WTC11 (cell line): ENCODE results near the gene ABHD10. TPM values are rescaled to one million over a fixed set of nuclear protein-coding genes. Genes with fewer than 3 reads are reported as not detected.

ENCODE experiments used
- ATAC-seq: fragments of 200-7000 bp; cut with Tn5 transposase; 2 replicates; pipeline ENCODE4 v1.10.0; 2021; ENCODE audit warnings: mild to moderate bottlenecking, moderate library complexity
- CTCF ChIA-PET: fragments of 300-600 bp; sonication (Branson Sonifier 250); formaldehyde crosslinking; loops from one replicate; lab custom pipeline; 2021; ENCODE audit warnings: antibody characterized with exemption; lab: Charles Lee
- POLR2A ChIA-PET: fragments of 350-600 bp; sonication (Branson Sonifier 250); formaldehyde crosslinking; loops from one replicate; lab custom pipeline; 2021; ENCODE audit warnings: antibody characterized with exemption; lab: Charles Lee
- DNase-seq: peaks from one replicate; pipeline ENCODE4 v3.0.0; 2021; ENCODE audit warnings: low spot score
- H3K27ac Mint-ChIP-seq: 2 replicates; pipeline ENCODE4 v1.8.0; 2021; ENCODE audit warnings: mixed read lengths
- H3K27me3 Mint-ChIP-seq: 2 replicates; pipeline ENCODE4 v1.8.0; 2021; ENCODE audit warnings: low read depth, mild to moderate bottlenecking, moderate library complexity, mixed read lengths
- H3K36me3 Mint-ChIP-seq: 2 replicates; pipeline ENCODE4 v1.8.0; 2021; ENCODE audit warnings: mixed read lengths
- H3K4me1 Mint-ChIP-seq: 2 replicates; pipeline ENCODE4 v1.8.0; 2022; ENCODE audit warnings: mixed read lengths
- H3K4me3 Mint-ChIP-seq: 2 replicates; pipeline ENCODE4 v1.8.0; 2021; ENCODE audit warnings: mild to moderate bottlenecking, moderate library complexity, mixed read lengths
- H3K9me3 Mint-ChIP-seq: 2 replicates; pipeline ENCODE4 v1.8.0; 2021; ENCODE audit warnings: mixed read lengths
- EMX1 ChIP-seq: fragments of 250-450 bp; sonication (Bioruptor Pico); IDR thresholded peaks from 2 replicates; pipeline ENCODE4 v1.8.0; 2021; ENCODE audit warnings: mild to moderate bottlenecking
- ETV6 ChIP-seq: sonication (generic); formaldehyde crosslinking; IDR thresholded peaks from 2 replicates; pipeline ENCODE4 v1.8.1; 2022; ENCODE audit warnings: mild to moderate bottlenecking, missing genetic modification reagents
- HMGA2 ChIP-seq: fragments of 250-450 bp; sonication (Bioruptor Pico); IDR thresholded peaks from 2 replicates; pipeline ENCODE4 v1.4.0; 2021; ENCODE audit warnings: mild to moderate bottlenecking, moderate library complexity
- NR2C2 ChIP-seq: sonication (generic); formaldehyde crosslinking; IDR thresholded peaks from 2 replicates; pipeline ENCODE4 v1.8.0; 2022; ENCODE audit warnings: mild to moderate bottlenecking, missing genetic modification reagents
- OVOL2 ChIP-seq: fragments of 250-450 bp; sonication (Bioruptor Pico); IDR thresholded peaks from 2 replicates; pipeline ENCODE4 v1.9.0; 2021; ENCODE audit warnings: mild to moderate bottlenecking, borderline replicate concordance
- SMAD3 ChIP-seq: sonication (generic); formaldehyde crosslinking; IDR thresholded peaks from 2 replicates; pipeline ENCODE4 v1.8.0; 2022; ENCODE audit warnings: missing genetic modification reagents, mild to moderate bottlenecking, borderline replicate concordance
- SOX15 ChIP-seq: fragments of 250-450 bp; sonication (Bioruptor Pico); IDR thresholded peaks from 2 replicates; pipeline ENCODE4 v1.9.0; 2021; ENCODE audit warnings: mild to moderate bottlenecking
- TP53 ChIP-seq: sonication (generic); formaldehyde crosslinking; IDR thresholded peaks from 2 replicates; pipeline ENCODE4 v1.8.1; 2023; ENCODE audit warnings: mild to moderate bottlenecking, missing genetic modification reagents
- USF2 ChIP-seq: sonication (generic); formaldehyde crosslinking; IDR thresholded peaks from 2 replicates; pipeline ENCODE4 v1.8.1; 2023; ENCODE audit warnings: mild to moderate bottlenecking, missing genetic modification reagents, moderate library complexity
- ZNF138 ChIP-seq: sonication (generic); formaldehyde crosslinking; conservative IDR thresholded peaks from 2 replicates; pipeline ENCODE4 v1.8.1; 2022; ENCODE audit warnings: mild to moderate bottlenecking, moderate library complexity, missing genetic modification reagents
- ZNF263 ChIP-seq: sonication (generic); formaldehyde crosslinking; IDR thresholded peaks from 2 replicates; pipeline ENCODE4 v1.8.1; 2022; ENCODE audit warnings: low read depth, mild to moderate bottlenecking, moderate library complexity, missing genetic modification reagents
- ZNF317 ChIP-seq: sonication (generic); formaldehyde crosslinking; IDR thresholded peaks from 2 replicates; pipeline ENCODE4 v1.8.1; 2023; ENCODE audit warnings: low read depth, mild to moderate bottlenecking, moderate library complexity, missing genetic modification reagents, borderline replicate concordance
- total RNA-seq: library from RNA; stranded (reverse); gene quantifications from 3 replicates; pipeline ENCODE4 v1.2.3, GENCODE V29; 2021
- TF ChIP-seq, protein P1 (sequence below): sonication (generic); formaldehyde crosslinking; IDR thresholded peaks from 2 replicates; pipeline ENCODE4 v1.8.1; 2023; ENCODE audit warnings: mild to moderate bottlenecking, missing genetic modification reagents, moderate library complexity
- TF ChIP-seq, protein P2 (sequence below): sonication (generic); formaldehyde crosslinking; IDR thresholded peaks from 2 replicates; pipeline ENCODE4 v1.8.1; 2022; ENCODE audit warnings: mild to moderate bottlenecking, missing genetic modification reagents, moderate library complexity, borderline replicate concordance
- TF ChIP-seq, protein P3 (sequence below): sonication (generic); formaldehyde crosslinking; IDR thresholded peaks from 2 replicates; pipeline ENCODE4 v1.8.0; 2022; ENCODE audit warnings: mild to moderate bottlenecking, missing genetic modification reagents
- TF ChIP-seq, protein P4 (sequence below): fragments of 250-450 bp; sonication (Bioruptor Pico); IDR thresholded peaks from 2 replicates; pipeline ENCODE4 v1.9.0; 2021; ENCODE audit warnings: mild to moderate bottlenecking, borderline replicate concordance
- TF ChIP-seq, protein P5 (sequence below): fragments of 250-450 bp; sonication (Bioruptor Pico); IDR thresholded peaks from 2 replicates; pipeline ENCODE4 v1.8.0; 2021; ENCODE audit warnings: mild to moderate bottlenecking

Gene ABHD10
- total RNA-seq, 1 experiment from 2014 or later = 27.6 TPM

GRCh38 chr3:111972891-111973290, 5.9 kb upstream of the ABHD10 start:
- ChIA-PET POLR2A (no interaction called here), CTCF (interaction anchor here (1.2 kb wide), 2 partner anchors 41 to 256 kb away, joined by 3 to 4 read pairs; no protein-coding TSS in a partner anchor)
- Mint-ChIP-seq H3K27ac (no peak overlapping the region), H3K4me1 (no peaks in the 10 kb centered on the region), H3K9me3 (no peaks in the 10 kb centered on the region), H3K27me3 (no peaks in the 10 kb centered on the region), H3K4me3 (no peak overlapping the region), H3K36me3 (peaks cover 7% of the 10 kb centered on the region)
- DNase-seq = no peak
- no peak for ATAC-seq
- TF ChIP-seq, protein P1, sequence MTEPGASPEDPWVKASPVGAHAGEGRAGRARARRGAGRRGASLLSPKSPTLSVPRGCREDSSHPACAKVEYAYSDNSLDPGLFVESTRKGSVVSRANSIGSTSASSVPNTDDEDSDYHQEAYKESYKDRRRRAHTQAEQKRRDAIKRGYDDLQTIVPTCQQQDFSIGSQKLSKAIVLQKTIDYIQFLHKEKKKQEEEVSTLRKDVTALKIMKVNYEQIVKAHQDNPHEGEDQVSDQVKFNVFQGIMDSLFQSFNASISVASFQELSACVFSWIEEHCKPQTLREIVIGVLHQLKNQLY (CRISPR knock-in tag) = no peak
- TF ChIP-seq ZNF317 (CRISPR knock-in tag) (no peak), USF2 (no peak), EMX1 (CRISPR knock-in tag) (no peak), HMGA2 (CRISPR knock-in tag) (no peak)

- no peak overlapping the region for H3K27ac Mint-ChIP-seq
- peaks cover 10% of the 10 kb centered on the region for H3K4me1 Mint-ChIP-seq
- no peak for ATAC-seq
- POLR2A ChIA-PET = interaction anchor here (0.6 kb wide), 1 partner anchor 147 kb away, joined by 4 read pairs; no protein-coding TSS in a partner anchor
- CTCF ChIA-PET = interaction anchor here (2.1 kb wide), 1 partner anchor 39 kb away, joined by 5 read pairs; no protein-coding TSS in a partner anchor
- 0 out of 2 replicates have a peak, but pooled peaks cover 2% of the 10 kb centered on the region for H3K36me3 Mint-ChIP-seq
- TF ChIP-seq, protein P2, sequence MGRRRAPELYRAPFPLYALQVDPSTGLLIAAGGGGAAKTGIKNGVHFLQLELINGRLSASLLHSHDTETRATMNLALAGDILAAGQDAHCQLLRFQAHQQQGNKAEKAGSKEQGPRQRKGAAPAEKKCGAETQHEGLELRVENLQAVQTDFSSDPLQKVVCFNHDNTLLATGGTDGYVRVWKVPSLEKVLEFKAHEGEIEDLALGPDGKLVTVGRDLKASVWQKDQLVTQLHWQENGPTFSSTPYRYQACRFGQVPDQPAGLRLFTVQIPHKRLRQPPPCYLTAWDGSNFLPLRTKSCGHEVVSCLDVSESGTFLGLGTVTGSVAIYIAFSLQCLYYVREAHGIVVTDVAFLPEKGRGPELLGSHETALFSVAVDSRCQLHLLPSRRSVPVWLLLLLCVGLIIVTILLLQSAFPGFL (CRISPR knock-in tag) = no peak
- TF ChIP-seq, protein P3, sequence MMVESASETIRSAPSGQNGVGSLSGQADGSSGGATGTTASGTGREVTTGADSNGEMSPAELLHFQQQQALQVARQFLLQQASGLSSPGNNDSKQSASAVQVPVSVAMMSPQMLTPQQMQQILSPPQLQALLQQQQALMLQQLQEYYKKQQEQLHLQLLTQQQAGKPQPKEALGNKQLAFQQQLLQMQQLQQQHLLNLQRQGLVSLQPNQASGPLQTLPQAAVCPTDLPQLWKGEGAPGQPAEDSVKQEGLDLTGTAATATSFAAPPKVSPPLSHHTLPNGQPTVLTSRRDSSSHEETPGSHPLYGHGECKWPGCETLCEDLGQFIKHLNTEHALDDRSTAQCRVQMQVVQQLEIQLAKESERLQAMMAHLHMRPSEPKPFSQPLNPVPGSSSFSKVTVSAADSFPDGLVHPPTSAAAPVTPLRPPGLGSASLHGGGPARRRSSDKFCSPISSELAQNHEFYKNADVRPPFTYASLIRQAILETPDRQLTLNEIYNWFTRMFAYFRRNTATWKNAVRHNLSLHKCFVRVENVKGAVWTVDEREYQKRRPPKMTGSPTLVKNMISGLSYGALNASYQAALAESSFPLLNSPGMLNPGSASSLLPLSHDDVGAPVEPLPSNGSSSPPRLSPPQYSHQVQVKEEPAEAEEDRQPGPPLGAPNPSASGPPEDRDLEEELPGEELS = no peak
- no peak for TF ChIP-seq TP53 (CRISPR knock-in tag)
- no peak for TF ChIP-seq SMAD3 (CRISPR knock-in tag)
- TF ChIP-seq USF2 = no peak
- TF ChIP-seq, protein P4, sequence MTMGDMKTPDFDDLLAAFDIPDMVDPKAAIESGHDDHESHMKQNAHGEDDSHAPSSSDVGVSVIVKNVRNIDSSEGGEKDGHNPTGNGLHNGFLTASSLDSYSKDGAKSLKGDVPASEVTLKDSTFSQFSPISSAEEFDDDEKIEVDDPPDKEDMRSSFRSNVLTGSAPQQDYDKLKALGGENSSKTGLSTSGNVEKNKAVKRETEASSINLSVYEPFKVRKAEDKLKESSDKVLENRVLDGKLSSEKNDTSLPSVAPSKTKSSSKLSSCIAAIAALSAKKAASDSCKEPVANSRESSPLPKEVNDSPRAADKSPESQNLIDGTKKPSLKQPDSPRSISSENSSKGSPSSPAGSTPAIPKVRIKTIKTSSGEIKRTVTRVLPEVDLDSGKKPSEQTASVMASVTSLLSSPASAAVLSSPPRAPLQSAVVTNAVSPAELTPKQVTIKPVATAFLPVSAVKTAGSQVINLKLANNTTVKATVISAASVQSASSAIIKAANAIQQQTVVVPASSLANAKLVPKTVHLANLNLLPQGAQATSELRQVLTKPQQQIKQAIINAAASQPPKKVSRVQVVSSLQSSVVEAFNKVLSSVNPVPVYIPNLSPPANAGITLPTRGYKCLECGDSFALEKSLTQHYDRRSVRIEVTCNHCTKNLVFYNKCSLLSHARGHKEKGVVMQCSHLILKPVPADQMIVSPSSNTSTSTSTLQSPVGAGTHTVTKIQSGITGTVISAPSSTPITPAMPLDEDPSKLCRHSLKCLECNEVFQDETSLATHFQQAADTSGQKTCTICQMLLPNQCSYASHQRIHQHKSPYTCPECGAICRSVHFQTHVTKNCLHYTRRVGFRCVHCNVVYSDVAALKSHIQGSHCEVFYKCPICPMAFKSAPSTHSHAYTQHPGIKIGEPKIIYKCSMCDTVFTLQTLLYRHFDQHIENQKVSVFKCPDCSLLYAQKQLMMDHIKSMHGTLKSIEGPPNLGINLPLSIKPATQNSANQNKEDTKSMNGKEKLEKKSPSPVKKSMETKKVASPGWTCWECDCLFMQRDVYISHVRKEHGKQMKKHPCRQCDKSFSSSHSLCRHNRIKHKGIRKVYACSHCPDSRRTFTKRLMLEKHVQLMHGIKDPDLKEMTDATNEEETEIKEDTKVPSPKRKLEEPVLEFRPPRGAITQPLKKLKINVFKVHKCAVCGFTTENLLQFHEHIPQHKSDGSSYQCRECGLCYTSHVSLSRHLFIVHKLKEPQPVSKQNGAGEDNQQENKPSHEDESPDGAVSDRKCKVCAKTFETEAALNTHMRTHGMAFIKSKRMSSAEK (CRISPR knock-in tag) = no peak
- no peaks in the 10 kb centered on the region for H3K9me3 Mint-ChIP-seq
- DNase-seq = no peak
- no peak overlapping the region for H3K4me3 Mint-ChIP-seq
- no peaks in the 10 kb centered on the region for H3K27me3 Mint-ChIP-seq
Measured at GRCh38 chr3:111975131-111975530, 3.7 kb upstream of the ABHD10 start.

DNA sequence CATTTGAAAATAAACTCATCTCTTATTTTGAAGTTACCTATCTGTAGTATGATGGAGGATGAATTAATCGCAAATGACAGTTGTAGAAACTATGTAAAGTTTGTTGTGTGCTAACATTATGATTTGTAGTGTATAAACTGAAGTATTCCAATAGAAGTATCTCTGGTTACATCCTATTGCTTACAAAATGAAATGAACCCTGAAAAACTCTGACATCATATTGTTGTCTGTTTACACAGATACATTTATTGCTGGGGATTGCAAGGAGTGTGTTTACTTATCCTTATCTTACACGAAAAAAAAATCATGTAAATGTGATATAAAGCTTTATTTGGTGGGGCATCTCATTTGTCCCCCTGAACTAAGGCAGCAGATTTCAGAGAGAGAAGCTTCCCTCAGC, 2.6 kb upstream of the ABHD10 start:
- peaks cover 13% of the 10 kb centered on the region for H3K4me1 Mint-ChIP-seq
- CTCF ChIA-PET = interaction anchor here (1.8 kb wide), 1 partner anchor 37 kb away, joined by 4 read pairs; no protein-coding TSS in a partner anchor

More for the DNA sequence above, 2.6 kb upstream of the ABHD10 start:
- Mint-ChIP-seq H3K27me3 (no peaks in the 10 kb centered on the region), H3K9me3 (no peaks in the 10 kb centered on the region), H3K27ac (no peak overlapping the region), H3K4me3 (no peak overlapping the region), H3K36me3 (0 out of 2 replicates have a peak, but pooled peaks cover 2% of the 10 kb centered on the region)
- POLR2A ChIA-PET = no interaction called here
- DNase-seq (no peak), ATAC-seq (no peak)
- TF ChIP-seq ETV6 (no peak), ZNF138 (CRISPR knock-in tag) (no peak), ZNF263 (no peak), EMX1 (CRISPR knock-in tag) (no peak), SOX15 (CRISPR knock-in tag) (no peak), OVOL2 (CRISPR knock-in tag) (no peak), NR2C2 (CRISPR knock-in tag) (no peak)
- TF ChIP-seq, protein P5, sequence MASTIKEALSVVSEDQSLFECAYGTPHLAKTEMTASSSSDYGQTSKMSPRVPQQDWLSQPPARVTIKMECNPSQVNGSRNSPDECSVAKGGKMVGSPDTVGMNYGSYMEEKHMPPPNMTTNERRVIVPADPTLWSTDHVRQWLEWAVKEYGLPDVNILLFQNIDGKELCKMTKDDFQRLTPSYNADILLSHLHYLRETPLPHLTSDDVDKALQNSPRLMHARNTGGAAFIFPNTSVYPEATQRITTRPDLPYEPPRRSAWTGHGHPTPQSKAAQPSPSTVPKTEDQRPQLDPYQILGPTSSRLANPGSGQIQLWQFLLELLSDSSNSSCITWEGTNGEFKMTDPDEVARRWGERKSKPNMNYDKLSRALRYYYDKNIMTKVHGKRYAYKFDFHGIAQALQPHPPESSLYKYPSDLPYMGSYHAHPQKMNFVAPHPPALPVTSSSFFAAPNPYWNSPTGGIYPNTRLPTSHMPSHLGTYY = no peak
